ENCODE measurements around the gene SAMD4A.

The SAMD4A gene

GRCh38 chr14:54816450-54816849 is 249.5 kb downstream of the SAMD4A start:
- Mint-ChIP-seq H3K4me3 (no peak overlapping the region), H3K36me3 (no peaks in the 10 kb centered on the region), H3K27ac (no peak overlapping the region), H3K4me1 (no peaks in the 10 kb centered on the region), H3K27me3 (peaks cover 10% of the 10 kb centered on the region), H3K9me3 (no peaks in the 10 kb centered on the region)
- DNase-seq (ENCODE audit: low spot score in 2 of 2) = no peak
- no peak for ATAC-seq (ENCODE audit: low read depth)

GRCh38 chr14:54817506-54817905 is 250.6 kb downstream of the SAMD4A start:
- no peaks in the 10 kb centered on the region for H3K4me1 Mint-ChIP-seq
- no peaks in the 10 kb centered on the region for H3K36me3 Mint-ChIP-seq
- DNase-seq (ENCODE audit: low spot score in 2 of 2) (no peak), ATAC-seq (ENCODE audit: low read depth) (no peak)
- no peak overlapping the region for H3K27ac Mint-ChIP-seq
- peaks cover 3% of the 10 kb centered on the region for H3K9me3 Mint-ChIP-seq
- no peak overlapping the region for H3K4me3 Mint-ChIP-seq
- peaks cover 10% of the 10 kb centered on the region for H3K27me3 Mint-ChIP-seq

GRCh38 chr14:54818201-54819133 is 251.5 kb downstream of the SAMD4A start:
- Mint-ChIP-seq H3K27me3 (peaks cover 10% of the 10 kb centered on the region), H3K9me3 (peaks cover 3% of the 10 kb centered on the region), H3K36me3 (no peaks in the 10 kb centered on the region), H3K27ac (no peak overlapping the region), H3K4me1 (no peaks in the 10 kb centered on the region), H3K4me3 (no peak overlapping the region)
- no peak for ATAC-seq (ENCODE audit: low read depth)
- no peak for DNase-seq (ENCODE audit: low spot score in 2 of 2)

GRCh38 chr14:54822685-54823084 is 255.8 kb downstream of the SAMD4A start:
- H3K27me3 Mint-ChIP-seq = peaks cover 15% of the 10 kb centered on the region
- no peak for DNase-seq (ENCODE audit: low spot score in 2 of 2)
- H3K4me1 Mint-ChIP-seq = no peaks in the 10 kb centered on the region
- peaks cover 24% of the 10 kb centered on the region for H3K9me3 Mint-ChIP-seq
- no peak overlapping the region for H3K27ac Mint-ChIP-seq
- H3K36me3 Mint-ChIP-seq = peaks cover 7% of the 10 kb centered on the region
- no peak for ATAC-seq (ENCODE audit: low read depth)
- H3K4me3 Mint-ChIP-seq = no peak overlapping the region

GRCh38 chr14:54823757-54824549 is 257.0 kb downstream of the SAMD4A start:
- Mint-ChIP-seq H3K36me3 (peaks cover 7% of the 10 kb centered on the region), H3K27ac (no peak overlapping the region)
- no peak for DNase-seq (ENCODE audit: low spot score in 2 of 2)

GRCh38 chr14:54828037-54828436 is 261.1 kb downstream of the SAMD4A start:
- Mint-ChIP-seq H3K36me3 (peaks cover 9% of the 10 kb centered on the region), H3K27ac (no peak overlapping the region), H3K27me3 (peaks cover 9% of the 10 kb centered on the region), H3K4me1 (no peaks in the 10 kb centered on the region), H3K4me3 (no peak overlapping the region), H3K9me3 (peaks cover 24% of the 10 kb centered on the region)
- DNase-seq (ENCODE audit: low spot score in 2 of 2) (no peak), ATAC-seq (ENCODE audit: low read depth) (no peak)

More at GRCh38 chr14:54823757-54824549, 257.0 kb downstream of the SAMD4A start:
- Mint-ChIP-seq H3K27me3 (peaks cover 15% of the 10 kb centered on the region), H3K9me3 (peaks cover 24% of the 10 kb centered on the region), H3K4me1 (no peaks in the 10 kb centered on the region), H3K4me3 (no peak overlapping the region)
- ATAC-seq (ENCODE audit: low read depth) = no peak

GRCh38 chr14:54829486-54830224 is 262.7 kb downstream of the SAMD4A start:
- H3K27ac Mint-ChIP-seq = no peak overlapping the region

GRCh38 chr14:54830650-54831049 is 263.7 kb downstream of the SAMD4A start:
- Mint-ChIP-seq H3K27me3 (peaks cover 9% of the 10 kb centered on the region), H3K4me1 (no peaks in the 10 kb centered on the region), H3K9me3 (peaks cover 12% of the 10 kb centered on the region), H3K4me3 (no peak overlapping the region), H3K27ac (no peak overlapping the region), H3K36me3 (peaks cover 9% of the 10 kb centered on the region)
- DNase-seq (ENCODE audit: low spot score in 2 of 2) (no peak), ATAC-seq (ENCODE audit: low read depth) (no peak)

More at GRCh38 chr14:54829486-54830224, 262.7 kb downstream of the SAMD4A start:
- H3K4me1 Mint-ChIP-seq = no peaks in the 10 kb centered on the region
- H3K36me3 Mint-ChIP-seq = peaks cover 9% of the 10 kb centered on the region
- H3K4me3 Mint-ChIP-seq = no peak overlapping the region
- DNase-seq (ENCODE audit: low spot score in 2 of 2) = no peak
- no peak for ATAC-seq (ENCODE audit: low read depth)
- peaks cover 9% of the 10 kb centered on the region for H3K27me3 Mint-ChIP-seq
- H3K9me3 Mint-ChIP-seq = peaks cover 16% of the 10 kb centered on the region

- ATAC-seq (ENCODE audit: low read depth) (no peak), DNase-seq (ENCODE audit: low spot score in 2 of 2) (no peak)
- no peak overlapping the region for H3K27ac Mint-ChIP-seq
- no peak overlapping the region for H3K4me3 Mint-ChIP-seq
- no peaks in the 10 kb centered on the region for H3K4me1 Mint-ChIP-seq
- peaks cover 3% of the 10 kb centered on the region for H3K9me3 Mint-ChIP-seq
- H3K27me3 Mint-ChIP-seq = peaks cover 4% of the 10 kb centered on the region
- peaks cover 6% of the 10 kb centered on the region for H3K36me3 Mint-ChIP-seq
Measured at GRCh38 chr14:54834081-54834480, 267.2 kb downstream of the SAMD4A start.

- H3K27ac Mint-ChIP-seq = no peak overlapping the region
- peaks cover 11% of the 10 kb centered on the region for H3K36me3 Mint-ChIP-seq
- H3K9me3 Mint-ChIP-seq = peaks cover 3% of the 10 kb centered on the region
- peaks cover 4% of the 10 kb centered on the region for H3K27me3 Mint-ChIP-seq
- H3K4me3 Mint-ChIP-seq = no peak overlapping the region
- DNase-seq (ENCODE audit: low spot score in 2 of 2) (no peak), ATAC-seq (ENCODE audit: low read depth) (no peak)
- H3K4me1 Mint-ChIP-seq = no peaks in the 10 kb centered on the region
Measured at GRCh38 chr14:54834727-54835126, 267.8 kb downstream of the SAMD4A start.

GRCh38 chr14:54836231-54836630 is 269.3 kb downstream of the SAMD4A start:
- no peak overlapping the region for H3K4me3 Mint-ChIP-seq
- no peak for ATAC-seq (ENCODE audit: low read depth)
- DNase-seq (ENCODE audit: low spot score in 2 of 2) = no peak
- H3K27ac Mint-ChIP-seq = no peak overlapping the region
- H3K27me3 Mint-ChIP-seq = peaks cover 2% of the 10 kb centered on the region
- peaks cover 17% of the 10 kb centered on the region for H3K36me3 Mint-ChIP-seq
- no peaks in the 10 kb centered on the region for H3K9me3 Mint-ChIP-seq
- H3K4me1 Mint-ChIP-seq = no peaks in the 10 kb centered on the region

GRCh38 chr14:54837508-54838149 is 270.7 kb downstream of the SAMD4A start:
- Mint-ChIP-seq H3K4me3 (no peak overlapping the region), H3K27ac (no peak overlapping the region), H3K27me3 (no peaks in the 10 kb centered on the region), H3K36me3 (peaks cover 18% of the 10 kb centered on the region), H3K9me3 (no peaks in the 10 kb centered on the region), H3K4me1 (no peaks in the 10 kb centered on the region)
- DNase-seq (ENCODE audit: low spot score in 2 of 2) (no peak), ATAC-seq (ENCODE audit: low read depth) (no peak)

- H3K4me1 Mint-ChIP-seq = no peaks in the 10 kb centered on the region
- H3K36me3 Mint-ChIP-seq = peaks cover 18% of the 10 kb centered on the region
- no peak overlapping the region for H3K4me3 Mint-ChIP-seq
- no peak for DNase-seq (ENCODE audit: low spot score in 2 of 2)
- H3K27me3 Mint-ChIP-seq = no peaks in the 10 kb centered on the region
- H3K9me3 Mint-ChIP-seq = no peaks in the 10 kb centered on the region
- ATAC-seq (ENCODE audit: low read depth) = no peak
- H3K27ac Mint-ChIP-seq = no peak overlapping the region
Measured at GRCh38 chr14:54838931-54839512, 272.1 kb downstream of the SAMD4A start.

All from memory B cell (primary cell).